ENCODE data around the gene CHD5. TPM values are rescaled to one million over a fixed set of nuclear protein-coding genes. Genes with fewer than 3 reads are reported as not detected.

Gene CHD5
- total RNA-seq, 4 donors from 2014 or later, result 5.5 to 16.9 (median 12.0) TPM

- H3K27ac ChIP-seq (replicated peaks in 1 of 4), result no peak overlapping the region
- H3K27me3 ChIP-seq, result peaks cover 0 to 76% (median 14%) of the 10 kb centered on the region in 4 donors
- no peak overlapping the region for H3K4me3 ChIP-seq
- intact Hi-C loops (cut with DNase I), result no loop called here
- peaks cover 15 to 40% (median 36%) of the 10 kb centered on the region in 4 donors for H3K4me1 ChIP-seq
- TF ChIP-seq POLR2AphosphoS5 (IDR thresholded peaks at IDR 0.05) (no peak), CTCF (IDR thresholded peaks at IDR 0.05) (no peak), EP300 (IDR thresholded peaks at IDR 0.05) (no peak), POLR2A (IDR thresholded peaks at IDR 0.05; ENCODE audit: low read depth) (no peak)
- 81% methylated on average over 18 of the region's 18 CpGs for whole genome bisulfite sequencing
- H3K36me3 ChIP-seq, result no peaks in the 10 kb centered on the region
- no peak for DNase-seq (ENCODE audit: extremely low spot score)
- H3K9me3 ChIP-seq, result no peaks in the 10 kb centered on the region
Observed at GRCh38 chr1:6177681-6178380, 2.3 kb downstream of the CHD5 start.

- peaks cover 0 to 87% (median 14%) of the 10 kb centered on the region in 4 donors for H3K27me3 ChIP-seq
- intact Hi-C loops (cut with DNase I), result no loop called here
- H3K27ac ChIP-seq (replicated peaks in 1 of 4), result no peak overlapping the region
- TF ChIP-seq CTCF (IDR thresholded peaks at IDR 0.05) (no peak), POLR2AphosphoS5 (IDR thresholded peaks at IDR 0.05) (no peak), EP300 (IDR thresholded peaks at IDR 0.05) (no peak), POLR2A (IDR thresholded peaks at IDR 0.05; ENCODE audit: low read depth) (no peak)
- H3K4me1 ChIP-seq, result peaks cover 15 to 40% (median 35%) of the 10 kb centered on the region in 4 donors
- H3K9me3 ChIP-seq, result no peaks in the 10 kb centered on the region
- WGBS, result 75% methylated on average over 5 of the region's 5 CpGs
- DNase-seq (ENCODE audit: extremely low spot score), result no peak
- H3K36me3 ChIP-seq, result no peaks in the 10 kb centered on the region
- H3K4me3 ChIP-seq, result no peak overlapping the region
Observed at GRCh38 chr1:6176779-6177178, 3.3 kb downstream of the CHD5 start.

GRCh38 chr1:6175411-6175828, 4.7 kb downstream of the CHD5 start:
- Histone ChIP-seq H3K4me3 (no peak overlapping the region), H3K36me3 (no peaks in the 10 kb centered on the region), H3K27me3 (peaks cover 0 to 94% (median 14%) of the 10 kb centered on the region in 4 donors), H3K4me1 (peaks cover 8 to 40% (median 31%) of the 10 kb centered on the region in 4 donors), H3K27ac (replicated peaks in 1 of 4) (no peak overlapping the region), H3K9me3 (no peaks in the 10 kb centered on the region)
- WGBS, result 94% methylated on average over 6 of the region's 6 CpGs
- intact Hi-C loops (cut with DNase I), result no loop called here
- TF ChIP-seq CTCF (IDR thresholded peaks at IDR 0.05) (no peak), POLR2AphosphoS5 (IDR thresholded peaks at IDR 0.05) (no peak), EP300 (IDR thresholded peaks at IDR 0.05) (no peak), POLR2A (IDR thresholded peaks at IDR 0.05; ENCODE audit: low read depth) (no peak)
- no peak for DNase-seq (ENCODE audit: extremely low spot score)

- H3K9me3 ChIP-seq, result no peaks in the 10 kb centered on the region
- intact Hi-C loops (cut with DNase I), result no loop called here
- TF ChIP-seq EP300 (IDR thresholded peaks at IDR 0.05) (no peak), POLR2A (IDR thresholded peaks at IDR 0.05; ENCODE audit: low read depth) (no peak), POLR2AphosphoS5 (IDR thresholded peaks at IDR 0.05) (no peak), CTCF (IDR thresholded peaks at IDR 0.05) (no peak)
- no peak for DNase-seq (ENCODE audit: extremely low spot score)
- 85% methylated on average over 5 of the region's 5 CpGs for WGBS
- peaks cover 8 to 35% (median 26%) of the 10 kb centered on the region in 4 donors for H3K4me1 ChIP-seq
- no peak overlapping the region for H3K27ac ChIP-seq (replicated peaks in 1 of 4)
- H3K36me3 ChIP-seq, result no peaks in the 10 kb centered on the region
- peaks cover 0 to 94% (median 16%) of the 10 kb centered on the region in 4 donors for H3K27me3 ChIP-seq
- H3K4me3 ChIP-seq, result no peak overlapping the region
Observed at GRCh38 chr1:6174621-6175410, 5.3 kb downstream of the CHD5 start.

Data from esophagus muscularis mucosa (tissue), 4 donors.